Progenitor cell of endocrine pancreas (in vitro differentiated cells): Measurements from ENCODE around the gene RAD51AP2. TPM values are rescaled to one million over a fixed set of nuclear protein-coding genes. Genes with fewer than 3 reads are reported as not detected.
A peak's percentile ranks its signal among the peaks of the same experiment; 100 is the strongest.

Source experiments
- DNase-seq: peaks from one replicate; pipeline ENCODE4 v3.0.0; 2021; ENCODE audit warnings: low spot score; ENCODE audit not compliant: unreplicated experiment
- H3K27ac Mint-ChIP-seq: 2 replicates; pipeline ENCODE4 v1.8.0; 2021; ENCODE audit warnings: mild to moderate bottlenecking, moderate library complexity, mixed read lengths
- H3K27me3 Mint-ChIP-seq: 2 replicates; pipeline ENCODE4 v1.8.0; 2021; ENCODE audit warnings: mixed read lengths
- H3K36me3 Mint-ChIP-seq: 2 replicates; pipeline ENCODE4 v1.8.0; 2022; ENCODE audit warnings: mixed read lengths; ENCODE audit not compliant: insufficient read depth
- H3K4me1 Mint-ChIP-seq: 2 replicates; pipeline ENCODE4 v1.8.0; 2021; ENCODE audit warnings: low read depth, mixed read lengths
- H3K4me3 Mint-ChIP-seq: 2 replicates; pipeline ENCODE4 v1.8.0; 2021; ENCODE audit warnings: low read depth, mild to moderate bottlenecking, moderate library complexity, mixed read lengths
- H3K9me3 Mint-ChIP-seq: 2 replicates; pipeline ENCODE4 v1.8.0; 2021; ENCODE audit warnings: low read depth, mixed read lengths
- total RNA-seq: library from RNA; stranded (reverse); gene quantifications from 2 replicates; pipeline ENCODE4 v1.2.1, GENCODE V29; 2021
- TF ChIP-seq, protein P1 (sequence below): fragments of 200-600 bp; sonication (generic); IDR thresholded peaks from one replicate; pipeline ENCODE4 v1.5.0; 2021; ENCODE audit warnings: antibody characterized with exemption, mild to moderate bottlenecking; ENCODE audit not compliant: unreplicated experiment

The RAD51AP2 gene
- total RNA-seq, 1 donor from 2014 or later: 0.07 TPM

DNA sequence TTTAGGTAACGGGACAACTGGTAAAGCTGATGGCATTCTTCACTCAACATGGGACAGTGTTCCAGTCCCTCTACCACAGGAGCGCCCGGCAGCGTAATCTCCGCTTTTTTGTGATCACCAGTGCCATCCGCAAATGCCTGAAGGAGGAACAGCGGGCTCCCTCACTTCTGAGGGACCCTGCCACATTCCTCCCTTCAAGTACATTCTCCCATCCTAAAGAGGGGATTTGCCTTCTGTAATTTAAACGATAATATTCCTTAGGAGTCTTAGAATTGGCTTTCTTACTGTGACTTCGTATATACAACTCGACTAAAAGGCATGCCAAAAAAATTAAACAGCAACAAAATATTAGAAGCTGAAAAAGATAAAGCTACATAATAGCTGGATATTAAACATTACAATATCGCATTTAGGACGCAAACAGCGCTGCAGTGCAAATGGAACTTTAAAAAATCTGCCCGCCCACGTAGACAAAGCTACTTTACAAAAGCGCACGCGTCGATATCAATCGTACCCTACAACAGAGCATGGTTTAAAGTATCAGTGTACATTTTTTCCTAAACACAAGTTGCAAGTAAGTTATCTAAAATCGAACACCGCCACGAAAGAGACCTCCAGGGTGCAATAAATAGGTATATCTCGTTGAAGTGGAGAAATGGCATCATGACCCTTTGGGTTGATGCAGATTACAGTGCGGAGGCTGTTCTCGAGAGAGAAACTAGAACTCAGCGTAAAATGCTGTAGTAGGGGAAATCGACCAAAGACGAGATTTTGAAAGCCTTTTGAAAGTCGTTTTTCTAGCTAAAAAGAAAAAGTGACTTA, 20.0 kb upstream of the RAD51AP2 start:
- H3K9me3 Mint-ChIP-seq: no peaks in the 10 kb centered on the region
- no peak for DNase-seq
- TF ChIP-seq, protein P1, sequence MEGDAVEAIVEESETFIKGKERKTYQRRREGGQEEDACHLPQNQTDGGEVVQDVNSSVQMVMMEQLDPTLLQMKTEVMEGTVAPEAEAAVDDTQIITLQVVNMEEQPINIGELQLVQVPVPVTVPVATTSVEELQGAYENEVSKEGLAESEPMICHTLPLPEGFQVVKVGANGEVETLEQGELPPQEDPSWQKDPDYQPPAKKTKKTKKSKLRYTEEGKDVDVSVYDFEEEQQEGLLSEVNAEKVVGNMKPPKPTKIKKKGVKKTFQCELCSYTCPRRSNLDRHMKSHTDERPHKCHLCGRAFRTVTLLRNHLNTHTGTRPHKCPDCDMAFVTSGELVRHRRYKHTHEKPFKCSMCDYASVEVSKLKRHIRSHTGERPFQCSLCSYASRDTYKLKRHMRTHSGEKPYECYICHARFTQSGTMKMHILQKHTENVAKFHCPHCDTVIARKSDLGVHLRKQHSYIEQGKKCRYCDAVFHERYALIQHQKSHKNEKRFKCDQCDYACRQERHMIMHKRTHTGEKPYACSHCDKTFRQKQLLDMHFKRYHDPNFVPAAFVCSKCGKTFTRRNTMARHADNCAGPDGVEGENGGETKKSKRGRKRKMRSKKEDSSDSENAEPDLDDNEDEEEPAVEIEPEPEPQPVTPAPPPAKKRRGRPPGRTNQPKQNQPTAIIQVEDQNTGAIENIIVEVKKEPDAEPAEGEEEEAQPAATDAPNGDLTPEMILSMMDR: no peak
- peak overlapping the region; percentile 78 for H3K4me3 Mint-ChIP-seq
- peaks cover 19% of the 10 kb centered on the region for H3K4me1 Mint-ChIP-seq
- no peaks in the 10 kb centered on the region for H3K36me3 Mint-ChIP-seq
- H3K27ac Mint-ChIP-seq: no peak overlapping the region
- H3K27me3 Mint-ChIP-seq: peaks cover 56% of the 10 kb centered on the region

DNA sequence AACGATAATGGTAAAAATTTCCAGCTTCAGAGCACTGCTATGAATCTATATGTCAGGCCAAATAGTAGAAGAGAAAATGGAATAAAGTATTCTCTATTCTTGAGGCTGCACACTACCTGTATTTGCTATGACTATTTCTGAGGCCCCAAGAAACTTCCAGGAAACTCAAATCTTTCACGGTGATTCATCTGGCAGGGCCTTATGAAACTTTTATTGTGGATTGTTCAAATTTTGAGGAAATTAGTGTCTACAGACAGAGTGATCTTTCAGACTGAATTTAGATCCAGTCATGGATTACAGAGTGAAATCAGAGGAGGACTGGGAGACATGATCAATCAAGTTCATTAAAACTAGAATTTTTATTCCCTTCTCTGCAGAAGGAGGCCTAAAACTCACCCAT, 18.2 kb upstream of the RAD51AP2 start:
- DNase-seq: no peak
- H3K27me3 Mint-ChIP-seq: peaks cover 47% of the 10 kb centered on the region
- H3K4me3 Mint-ChIP-seq: no peak overlapping the region
- H3K9me3 Mint-ChIP-seq: no peaks in the 10 kb centered on the region
- H3K4me1 Mint-ChIP-seq: peaks cover 15% of the 10 kb centered on the region
- TF ChIP-seq, protein P1: no peak
- no peaks in the 10 kb centered on the region for H3K36me3 Mint-ChIP-seq
- no peak overlapping the region for H3K27ac Mint-ChIP-seq

DNA sequence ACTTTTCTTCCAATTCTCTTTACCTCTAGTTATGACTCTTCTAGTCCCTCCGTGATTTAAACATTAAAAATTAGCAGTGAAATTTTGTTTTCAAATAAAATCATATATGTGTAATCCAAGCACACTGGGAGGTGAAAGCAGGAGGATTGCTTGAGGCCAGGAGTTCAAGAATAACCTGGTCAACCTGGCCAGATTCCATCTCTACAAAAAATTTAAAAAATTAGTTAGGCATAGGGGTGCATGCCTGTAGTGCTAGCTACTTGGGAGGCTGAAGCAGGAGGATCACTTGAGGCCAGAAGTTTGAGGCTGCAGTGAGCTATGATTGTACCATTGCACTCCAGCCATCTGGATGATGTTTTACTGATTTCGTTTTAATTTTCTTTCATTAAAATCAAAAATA, 15.3 kb upstream of the RAD51AP2 start:
- no peak overlapping the region for H3K4me3 Mint-ChIP-seq
- TF ChIP-seq, protein P1: no peak
- H3K27ac Mint-ChIP-seq: no peak overlapping the region
- no peaks in the 10 kb centered on the region for H3K9me3 Mint-ChIP-seq
- peaks cover 37% of the 10 kb centered on the region for H3K27me3 Mint-ChIP-seq
- peaks cover 5% of the 10 kb centered on the region for H3K4me1 Mint-ChIP-seq
- no peak for DNase-seq
- H3K36me3 Mint-ChIP-seq: no peaks in the 10 kb centered on the region

DNA sequence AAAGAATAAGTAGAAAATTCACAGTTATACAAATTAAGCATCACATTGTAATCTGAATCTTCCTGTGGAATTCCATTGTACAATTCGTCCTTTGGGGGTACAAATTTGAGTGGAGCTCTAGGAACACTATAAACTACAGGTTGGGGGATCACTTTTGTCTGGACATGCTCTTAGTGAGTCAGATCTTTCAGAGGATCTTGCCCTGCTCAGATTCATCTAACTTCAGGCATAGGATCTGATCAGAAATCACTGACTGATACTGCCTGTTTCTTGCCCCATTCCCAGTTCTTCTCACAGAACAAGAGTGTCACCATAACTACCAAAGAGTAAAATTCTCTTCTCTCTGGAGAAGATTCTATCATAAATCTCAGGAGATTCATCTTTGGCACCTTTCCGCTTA, 11.5 kb upstream of the RAD51AP2 start:
- no peaks in the 10 kb centered on the region for H3K4me1 Mint-ChIP-seq
- H3K4me3 Mint-ChIP-seq: no peak overlapping the region
- H3K27ac Mint-ChIP-seq: no peak overlapping the region

DNA sequence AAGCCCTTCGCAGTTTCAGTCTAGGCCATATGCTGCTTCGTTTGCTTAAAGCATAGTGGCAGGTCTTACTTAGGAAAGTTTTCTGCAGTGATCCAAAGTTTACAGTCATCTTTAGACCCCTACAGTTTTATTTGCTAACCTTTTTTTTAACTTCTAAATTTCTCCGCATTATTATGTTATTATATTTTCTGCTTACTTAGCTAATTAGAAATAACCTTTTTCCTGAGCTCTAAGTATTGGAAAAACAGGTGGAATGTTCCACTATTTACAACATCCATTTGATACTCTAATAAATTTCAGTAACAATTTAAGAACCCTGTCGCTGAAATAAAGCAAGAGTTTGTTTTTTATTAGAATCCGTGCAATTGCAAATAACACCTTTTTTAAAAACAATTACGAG, 4.1 kb upstream of the RAD51AP2 start:
- H3K9me3 Mint-ChIP-seq: no peaks in the 10 kb centered on the region
- DNase-seq: no peak
- H3K4me3 Mint-ChIP-seq: no peak overlapping the region
- peaks cover 13% of the 10 kb centered on the region for H3K27me3 Mint-ChIP-seq
- no peaks in the 10 kb centered on the region for H3K36me3 Mint-ChIP-seq
- TF ChIP-seq, protein P1: no peak
- peaks cover 2% of the 10 kb centered on the region for H3K4me1 Mint-ChIP-seq
- H3K27ac Mint-ChIP-seq: no peak overlapping the region

More for the DNA sequence above, 11.5 kb upstream of the RAD51AP2 start:
- TF ChIP-seq, protein P1: no peak
- no peak for DNase-seq
- Mint-ChIP-seq H3K36me3 (no peaks in the 10 kb centered on the region), H3K27me3 (peaks cover 9% of the 10 kb centered on the region), H3K9me3 (no peaks in the 10 kb centered on the region)
